BJ (cell line): Measurements from ENCODE around the gene UGT1A8. TPM values are rescaled to one million over a fixed set of nuclear protein-coding genes. Genes with fewer than 3 reads are reported as not detected.

Source experiments
- CTCF ChIA-PET: fragments of 350-600 bp; formaldehyde crosslinking; extraction: SDS; loops from one replicate; lab custom pipeline; 2021; ENCODE audit warnings: antibody characterized with exemption, inconsistent platforms; lab: Yijun Ruan, JAX
- POLR2A ChIA-PET: fragments of 300-600 bp; sonication (Branson Sonifier 250); formaldehyde crosslinking; extraction: SDS; loops from one replicate; lab custom pipeline; 2021; ENCODE audit warnings: antibody characterized with exemption; lab: Charles Lee
- DNase-seq: peaks from one replicate; pipeline ENCODE4 v3.0.0-alpha.2; 2011; ENCODE audit warnings: low read depth
- H3K27me3 ChIP-seq: 2 replicates; pipeline ENCODE4 v1.6.0; 2011; ENCODE audit warnings: low read length; ENCODE audit not compliant: control insufficient read depth, insufficient read depth
- H3K36me3 ChIP-seq: 2 replicates; pipeline ENCODE4 v1.5.1; 2011; ENCODE audit warnings: low read length; ENCODE audit not compliant: control insufficient read depth, insufficient read depth
- H3K4me3 ChIP-seq: 2 replicates; pipeline ENCODE4 v1.5.1; 2011; ENCODE audit warnings: low read depth, mild to moderate bottlenecking, control low read depth, low read length
- polyA plus RNA-seq: library from polyadenylated mRNA; depleted of rRNA; stranded (reverse); fragments of >200 nt; gene quantifications from 2 replicates; pipeline ENCODE4 v1.2.3, GENCODE V29; 2011
- TF ChIP-seq, protein P1 (sequence below): IDR thresholded peaks from 2 replicates; pipeline ENCODE4 v1.5.1; 2011; ENCODE audit warnings: low read depth, mild to moderate bottlenecking, control low read depth, inconsistent platforms, low read length, moderate library complexity; ENCODE audit not compliant: insufficient read depth

Gene UGT1A8
- polyA plus RNA-seq, 1 experiment = not detected

DNA sequence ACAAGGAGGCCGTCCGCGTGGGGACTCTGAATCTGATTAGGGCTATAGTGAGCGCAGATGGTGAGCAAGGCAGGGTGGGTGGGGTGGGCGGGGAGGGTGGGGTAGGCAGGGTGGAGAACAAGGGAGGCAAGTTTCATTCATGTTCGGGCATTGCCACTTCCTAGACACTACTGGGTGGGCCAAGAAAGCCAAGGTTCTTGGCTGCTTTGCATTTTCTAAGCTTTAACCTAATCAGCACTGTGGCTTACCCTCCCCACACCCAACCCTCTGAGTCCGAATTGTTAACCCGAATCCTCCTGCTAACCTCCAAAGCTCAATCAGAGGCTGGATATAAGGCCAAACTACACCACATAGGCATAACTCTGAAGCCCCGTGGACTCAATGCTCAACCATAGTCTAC, 178.8 kb downstream of the UGT1A8 start:
- ChIA-PET CTCF (no interaction called here), POLR2A (no interaction called here)
- TF ChIP-seq, protein P1, sequence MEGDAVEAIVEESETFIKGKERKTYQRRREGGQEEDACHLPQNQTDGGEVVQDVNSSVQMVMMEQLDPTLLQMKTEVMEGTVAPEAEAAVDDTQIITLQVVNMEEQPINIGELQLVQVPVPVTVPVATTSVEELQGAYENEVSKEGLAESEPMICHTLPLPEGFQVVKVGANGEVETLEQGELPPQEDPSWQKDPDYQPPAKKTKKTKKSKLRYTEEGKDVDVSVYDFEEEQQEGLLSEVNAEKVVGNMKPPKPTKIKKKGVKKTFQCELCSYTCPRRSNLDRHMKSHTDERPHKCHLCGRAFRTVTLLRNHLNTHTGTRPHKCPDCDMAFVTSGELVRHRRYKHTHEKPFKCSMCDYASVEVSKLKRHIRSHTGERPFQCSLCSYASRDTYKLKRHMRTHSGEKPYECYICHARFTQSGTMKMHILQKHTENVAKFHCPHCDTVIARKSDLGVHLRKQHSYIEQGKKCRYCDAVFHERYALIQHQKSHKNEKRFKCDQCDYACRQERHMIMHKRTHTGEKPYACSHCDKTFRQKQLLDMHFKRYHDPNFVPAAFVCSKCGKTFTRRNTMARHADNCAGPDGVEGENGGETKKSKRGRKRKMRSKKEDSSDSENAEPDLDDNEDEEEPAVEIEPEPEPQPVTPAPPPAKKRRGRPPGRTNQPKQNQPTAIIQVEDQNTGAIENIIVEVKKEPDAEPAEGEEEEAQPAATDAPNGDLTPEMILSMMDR = no peak
- no peaks in the 10 kb centered on the region for H3K36me3 ChIP-seq
- H3K27me3 ChIP-seq = no peaks in the 10 kb centered on the region
- H3K4me3 ChIP-seq = no peak overlapping the region
- DNase-seq = no peak

DNA sequence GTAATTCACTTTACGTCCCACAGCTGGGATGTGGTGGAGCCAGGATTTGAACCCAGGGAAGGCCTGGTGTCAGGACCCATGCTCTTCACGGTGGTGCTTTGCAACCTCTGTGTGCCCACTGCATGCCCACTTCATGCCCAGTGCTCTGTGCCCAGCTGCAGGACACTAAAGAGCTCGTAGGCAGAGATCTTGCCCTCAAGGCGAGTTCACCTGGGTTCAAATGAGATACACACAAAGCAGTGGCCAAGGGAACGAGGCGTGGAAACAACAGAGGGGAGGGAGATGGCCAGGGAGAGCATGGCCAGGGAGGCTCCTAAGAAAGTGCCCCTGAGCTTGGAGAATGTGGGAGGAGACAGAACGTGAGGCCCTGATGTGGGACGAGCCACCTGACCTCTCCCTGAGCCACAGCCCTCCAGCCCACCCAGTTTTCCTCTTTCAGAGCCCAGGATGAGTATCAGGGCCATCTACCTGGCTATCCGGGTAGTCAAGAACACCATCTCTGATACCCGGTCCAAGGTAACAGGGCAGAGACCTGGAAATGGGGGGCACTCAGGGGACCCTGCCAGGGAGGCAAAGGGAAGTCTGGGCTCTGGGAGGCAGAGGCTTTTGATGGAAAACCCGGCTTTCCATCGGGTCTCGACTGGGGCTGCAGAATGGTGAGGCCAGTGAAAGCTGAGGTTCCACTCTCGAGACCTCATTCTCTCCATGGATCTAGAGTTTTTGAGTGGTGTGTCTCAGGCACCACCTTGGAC, 181.1 kb downstream of the UGT1A8 start:
- ChIA-PET POLR2A (no interaction called here), CTCF (no interaction called here)
- Histone ChIP-seq H3K27me3 (no peaks in the 10 kb centered on the region), H3K36me3 (no peaks in the 10 kb centered on the region), H3K4me3 (no peak overlapping the region)
- no peak for DNase-seq
- TF ChIP-seq, protein P1 = no peak

DNA sequence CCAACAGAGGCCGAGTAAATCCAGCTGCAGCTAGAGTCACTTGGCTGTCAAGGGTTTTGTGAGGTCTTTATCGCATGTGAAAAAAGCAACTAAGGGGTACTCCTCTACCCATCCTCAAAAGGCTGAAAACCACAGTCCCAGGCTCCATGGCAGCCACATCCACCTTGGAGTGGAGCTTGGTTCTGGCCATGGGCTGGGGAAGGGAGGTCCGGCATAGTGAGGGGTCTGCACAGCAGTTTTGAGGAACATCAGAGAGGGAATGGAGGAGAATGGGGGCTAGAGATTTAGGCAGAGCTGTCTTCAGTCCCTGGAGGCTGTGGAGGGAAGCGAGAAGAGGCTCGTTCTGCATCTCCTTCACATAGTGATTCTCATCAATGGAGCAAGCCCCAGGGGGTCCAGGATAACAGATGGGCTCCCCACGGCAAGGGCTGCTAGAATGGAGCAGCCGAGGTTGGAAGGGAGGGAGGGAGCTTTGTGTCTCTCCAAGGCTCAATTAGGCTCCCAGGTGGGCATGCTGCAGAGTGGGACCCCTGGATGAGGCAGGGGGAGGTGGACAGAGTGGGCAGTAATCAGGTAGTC, 181.7 kb downstream of the UGT1A8 start:
- TF ChIP-seq, protein P1 = no peak
- ChIA-PET POLR2A (no interaction called here), CTCF (interaction anchor here (1.1 kb wide), 1 partner anchor 13 kb away, joined by 4 read pairs; no protein-coding TSS in a partner anchor)
- no peak overlapping the region for H3K4me3 ChIP-seq
- H3K27me3 ChIP-seq = no peaks in the 10 kb centered on the region
- no peaks in the 10 kb centered on the region for H3K36me3 ChIP-seq
- no peak for DNase-seq

DNA sequence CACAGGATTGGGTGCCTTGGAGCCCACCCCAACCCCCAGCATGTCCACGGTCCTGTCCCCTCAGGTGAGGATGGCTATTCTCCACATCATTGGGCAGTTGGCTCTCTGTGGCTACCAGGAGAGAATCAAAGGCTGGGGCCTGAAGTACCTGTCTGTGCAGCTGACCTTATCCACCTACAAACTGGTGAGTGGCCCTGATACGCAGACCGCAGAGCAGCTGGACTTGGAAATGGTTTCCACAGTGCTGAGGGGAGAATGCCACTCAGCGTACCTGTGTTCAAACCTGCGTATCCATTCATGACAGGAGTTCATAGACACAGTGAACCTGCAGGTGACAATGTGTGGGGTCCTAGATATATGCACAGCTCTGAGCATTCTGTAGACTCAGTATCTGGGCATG, 182.3 kb downstream of the UGT1A8 start:
- POLR2A ChIA-PET = no interaction called here
- no peaks in the 10 kb centered on the region for H3K36me3 ChIP-seq
- TF ChIP-seq, protein P1 = no peak
- CTCF ChIA-PET = interaction anchor here (1.1 kb wide), 1 partner anchor 13 kb away, joined by 4 read pairs; no protein-coding TSS in a partner anchor
- no peak for DNase-seq
- H3K4me3 ChIP-seq = no peak overlapping the region
- H3K27me3 ChIP-seq = no peaks in the 10 kb centered on the region

DNA sequence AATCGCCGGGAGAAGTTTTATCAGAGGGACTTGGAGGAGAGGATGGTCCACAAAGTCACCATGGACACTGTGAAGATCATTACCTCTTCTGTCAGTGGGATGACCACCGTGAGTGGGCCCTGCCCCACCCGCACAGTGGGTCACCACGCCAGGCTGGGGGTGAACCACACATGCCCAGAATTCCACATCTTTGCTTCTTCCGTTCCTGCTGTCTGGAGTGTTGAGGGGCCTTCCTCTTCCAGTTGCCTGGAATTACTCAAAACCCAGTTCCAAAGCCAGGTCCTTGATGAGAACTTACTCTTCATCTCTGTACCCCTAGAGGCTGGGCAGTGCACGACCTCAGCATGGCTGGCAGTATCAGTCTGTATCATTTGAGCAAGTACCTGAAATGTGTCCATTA, 182.8 kb downstream of the UGT1A8 start:
- no peak for DNase-seq
- H3K4me3 ChIP-seq = no peak overlapping the region
- H3K27me3 ChIP-seq = no peaks in the 10 kb centered on the region
- CTCF ChIA-PET = no interaction called here
- no peaks in the 10 kb centered on the region for H3K36me3 ChIP-seq
- POLR2A ChIA-PET = no interaction called here
- TF ChIP-seq, protein P1 = no peak
